GM06990 (cell line): ENCODE data around the gene COMMD10.

Experiments
- DNase-seq: peaks from one replicate; pipeline ENCODE4 v3.0.0-alpha.2; 2011; ENCODE audit not compliant: insufficient read length; ENCODE audit errors: extremely low read depth
- H3K27me3 ChIP-seq: replicated peaks from 2 replicates; pipeline ENCODE4 v1.6.0; 2011; ENCODE audit warnings: low read length; ENCODE audit not compliant: control insufficient read depth, insufficient read depth
- H3K36me3 ChIP-seq: 2 replicates; pipeline ENCODE4 v1.5.1; 2011; ENCODE audit warnings: low read length; ENCODE audit not compliant: control insufficient read depth, insufficient read depth
- H3K4me3 ChIP-seq: replicated peaks from 2 replicates; pipeline ENCODE4 v1.5.1; 2011; ENCODE audit warnings: low read depth, mild to moderate bottlenecking, control low read depth, low read length
- CTCF ChIP-seq: IDR thresholded peaks from 2 replicates; pipeline ENCODE4 v1.5.1; 2011; ENCODE audit warnings: low read length, control low read depth, mild to moderate bottlenecking, inconsistent platforms; ENCODE audit not compliant: insufficient read depth, poor library complexity, severe bottlenecking

COMMD10 gene

GRCh38 chr5:116084871-116085715, at the start of gene COMMD10:
Gene COMMD10, plus strand, starts transcription at chr5:116085025.
- DNase-seq = peak; percentile 88
- Histone ChIP-seq H3K27me3 (no peaks in the 10 kb centered on the region), H3K4me3 (peak within 1 kb of the TSS; percentile 86), H3K36me3 (no peaks in the 10 kb centered on the region; the same call in 1 of the 2 replicates)
- no peak for TF ChIP-seq CTCF

GRCh38 chr5:116035123-116035522, 49.7 kb upstream of the COMMD10 start:
- Histone ChIP-seq H3K4me3 (no peak overlapping the region), H3K27me3 (no peaks in the 10 kb centered on the region), H3K36me3 (no peaks in the 10 kb centered on the region)
- no peak for DNase-seq
- no peak for TF ChIP-seq CTCF

- no peaks in the 10 kb centered on the region for H3K27me3 ChIP-seq
- no peak for DNase-seq
- peak; percentile 9 for TF ChIP-seq CTCF
- no peaks in the 10 kb centered on the region for H3K36me3 ChIP-seq
- no peak overlapping the region for H3K4me3 ChIP-seq
These were observed 47.5 kb upstream of the COMMD10 start for GRCh38 chr5:116037236-116037822.

- peak; percentile 36 for DNase-seq
- Histone ChIP-seq H3K27me3 (no peaks in the 10 kb centered on the region), H3K36me3 (no peaks in the 10 kb centered on the region), H3K4me3 (no peak overlapping the region)
- no peak for TF ChIP-seq CTCF
These were observed 46.0 kb upstream of the COMMD10 start for GRCh38 chr5:116038817-116039216.

DNA sequence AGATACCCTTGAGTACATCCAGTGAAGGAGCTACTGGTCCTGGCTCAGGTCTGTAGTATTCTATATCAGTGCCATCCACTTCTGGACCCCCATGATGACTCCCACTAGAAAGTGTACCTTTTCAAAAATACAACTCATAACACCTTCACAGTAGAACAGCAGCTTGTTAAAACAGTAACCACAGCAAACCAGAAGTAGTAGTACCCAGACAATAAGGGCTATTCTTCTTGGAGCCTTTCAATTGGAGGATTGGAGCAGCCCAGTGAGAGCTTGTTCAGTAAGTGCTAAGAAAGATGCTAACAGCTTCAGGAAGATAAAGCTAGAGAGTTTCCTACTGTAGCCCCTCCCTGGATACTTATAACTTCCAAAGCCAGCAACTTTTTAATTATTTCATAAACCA, 42.5 kb upstream of the COMMD10 start:
- DNase-seq = no peak
- H3K4me3 ChIP-seq = no peak overlapping the region
- H3K36me3 ChIP-seq = no peaks in the 10 kb centered on the region
- TF ChIP-seq CTCF = no peak
- no peaks in the 10 kb centered on the region for H3K27me3 ChIP-seq
